UCSD-AML1 (cell line): ENCODE results near the gene CCDC116.

Source experiments
- DNase-seq: peaks from one replicate; lab custom pipeline; 2025; ENCODE audit not compliant: unreplicated experiment; lab: John Stamatoyannopoulos, UW

CCDC116 gene

GRCh38 chr22:21680830-21681565 is 48.4 kb downstream of the CCDC116 start:
- DNase-seq = no peak

GRCh38 chr22:21681566-21682370 is 49.2 kb downstream of the CCDC116 start:
- DNase-seq = no peak

- DNase-seq = no peak
Observed at GRCh38 chr22:21682385-21683175, 50.0 kb downstream of the CCDC116 start.

DNA sequence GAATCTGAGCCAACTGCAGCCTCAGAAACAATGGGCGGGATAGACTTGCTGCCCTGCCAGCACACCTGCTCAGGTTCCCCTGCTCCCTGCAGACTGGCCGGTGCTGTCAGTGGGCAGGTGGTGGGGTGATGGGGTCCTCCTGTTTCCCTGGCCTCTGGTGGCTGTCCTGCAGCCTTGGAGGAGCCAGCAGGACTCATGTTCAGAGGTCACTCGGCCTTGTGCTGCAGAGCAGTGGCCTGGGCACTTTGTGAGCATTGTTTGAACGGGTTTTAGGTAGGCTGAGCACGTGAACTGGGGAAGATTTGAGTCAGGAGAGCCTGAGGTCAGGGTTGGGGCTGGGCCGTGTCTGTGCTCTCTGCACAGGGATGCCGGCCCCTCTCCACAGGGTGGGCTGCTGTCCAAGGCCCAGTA is 50.8 kb downstream of the CCDC116 start:
- no peak for DNase-seq

GRCh38 chr22:21684492-21685163 is 52.1 kb downstream of the CCDC116 start:
- no peak for DNase-seq

GRCh38 chr22:21685164-21685513 is 52.6 kb downstream of the CCDC116 start:
- no peak for DNase-seq

DNA sequence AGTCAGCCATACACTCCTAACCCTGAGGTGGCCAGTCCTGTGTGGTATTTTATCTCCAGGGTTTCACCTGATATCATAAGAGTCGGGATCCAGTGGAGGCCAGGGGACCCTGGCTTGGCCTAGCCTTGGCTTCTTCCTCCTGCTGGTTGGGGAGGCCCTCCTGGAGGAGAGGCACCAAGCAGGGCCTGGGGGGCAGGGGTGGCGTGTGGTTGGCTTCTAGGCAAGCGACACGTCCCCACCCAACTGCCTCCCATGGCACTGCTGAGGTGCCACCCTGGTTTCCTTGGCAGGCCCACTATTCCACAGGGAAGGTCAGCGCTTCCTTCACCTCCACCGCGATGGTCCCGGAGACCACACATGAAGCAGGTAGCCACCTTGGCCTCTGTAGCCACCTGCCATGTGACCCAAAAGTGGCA is 53.6 kb downstream of the CCDC116 start:
- no peak for DNase-seq
